PC-3 (cell line): Measurements from ENCODE around the gene SIX2. TPM values are rescaled to one million over a fixed set of nuclear protein-coding genes. Genes with fewer than 3 reads are reported as not detected.

Experiments
- ATAC-seq: fragments of 200-7000 bp; cut with Tn5 transposase; 2 replicates; pipeline ENCODE4 v1.9.1; 2020; ENCODE audit warnings: mild to moderate bottlenecking, moderate library complexity
- BruUV-seq: library from RNA; stranded (reverse); fragments of 400-500 nt; replicated peaks from 2 replicates; lab custom pipeline; 2021; lab: Mats Ljungman, UMichigan
- CTCF ChIA-PET: fragments of 300-600 bp; sonication (Branson Sonifier 250); formaldehyde crosslinking; loops from one replicate; lab custom pipeline; 2022; ENCODE audit warnings: antibody characterized with exemption; lab: Charles Lee
- POLR2A ChIA-PET: fragments of 300-600 bp; sonication (Branson Sonifier 250); formaldehyde crosslinking; loops from one replicate; lab custom pipeline; 2022; ENCODE audit warnings: antibody characterized with exemption; ENCODE audit not compliant: unreplicated experiment; lab: Charles Lee
- DNase-seq: peaks from one replicate; pipeline ENCODE4 v3.0.0-alpha.2; 2015
- H2AFZ ChIP-seq: fragments of 300-600 bp; sonication (generic); 2 replicates; pipeline ENCODE4 v1.6.0; 2016; ENCODE audit warnings: antibody characterized with exemption, low read length
- H3F3A ChIP-seq: fragments of 300-600 bp; sonication (generic); one replicate; pipeline ENCODE4 v1.6.0; 2017; ENCODE audit warnings: antibody characterized with exemption, low read length, control low read depth, mild to moderate bottlenecking; ENCODE audit not compliant: unreplicated experiment
- H3K27ac ChIP-seq: fragments of 300-600 bp; sonication (generic); 2 replicates; pipeline ENCODE4 v1.5.1; 2016; ENCODE audit warnings: mild to moderate bottlenecking, low read length
- H3K27me3 ChIP-seq: fragments of 300-600 bp; sonication (generic); 2 replicates; pipeline ENCODE4 v1.6.1; 2016; ENCODE audit warnings: low read length, mixed read lengths
- H3K36me3 ChIP-seq: fragments of 300-600 bp; sonication (generic); 2 replicates; pipeline ENCODE4 v1.6.1; 2016; ENCODE audit warnings: low read depth, mixed run types, low read length, mixed read lengths
- H3K4me1 ChIP-seq: fragments of 300-600 bp; sonication (generic); 2 replicates; pipeline ENCODE4 v1.5.1; 2016; ENCODE audit warnings: low read length; ENCODE audit not compliant: insufficient read depth
- H3K4me2 ChIP-seq: fragments of 300-600 bp; sonication (generic); 2 replicates; pipeline ENCODE4 v1.6.0; 2016; ENCODE audit warnings: low read length
- H3K4me3 ChIP-seq: fragments of 300-600 bp; sonication (generic); 2 replicates; pipeline ENCODE4 v1.5.1; 2016; ENCODE audit warnings: mild to moderate bottlenecking, low read length, mixed read lengths
- H3K79me2 ChIP-seq: fragments of 300-600 bp; sonication (generic); 2 replicates; pipeline ENCODE4 v1.6.1; 2017; ENCODE audit warnings: low read length, mixed read lengths
- H3K9ac ChIP-seq: fragments of 300-600 bp; sonication (generic); 2 replicates; pipeline ENCODE4 v1.6.0; 2016; ENCODE audit warnings: mild to moderate bottlenecking, low read length
- H3K9me2 ChIP-seq: fragments of 300-600 bp; sonication (generic); replicated peaks from 2 replicates; pipeline ENCODE4 v1.6.1; 2016; ENCODE audit warnings: mixed run types, low read length, mixed read lengths
- H3K9me3 ChIP-seq: fragments of 300-600 bp; sonication (generic); 2 replicates; pipeline ENCODE4 v1.6.1; 2016; ENCODE audit warnings: low read length, mixed read lengths
- H4K20me1 ChIP-seq: fragments of 300-600 bp; sonication (generic); 2 replicates; pipeline ENCODE4 v1.6.1; 2016; ENCODE audit warnings: low read length, mixed read lengths
- EZH2 ChIP-seq: fragments of 300-600 bp; sonication (generic); IDR thresholded peaks from one replicate; pipeline ENCODE4 v1.6.1; 2017; ENCODE audit warnings: antibody characterized with exemption, mild to moderate bottlenecking, low read length; ENCODE audit not compliant: unreplicated experiment
- EZH2phosphoT487 ChIP-seq: fragments of 300-600 bp; sonication (generic); IDR thresholded peaks from 2 replicates; pipeline ENCODE4 v1.6.1; 2018; ENCODE audit warnings: mild to moderate bottlenecking, antibody characterized with exemption, low read length, borderline replicate concordance
- intact Hi-C: fragments of 100-400 bp; cut with micrococcal nuclease; formaldehyde crosslinking; loops from 2 replicates; pipeline ENCODE4 v1.9.0; 2023
- total RNA-seq: library from RNA; depleted of rRNA; stranded (reverse); fragments of >200 nt; gene quantifications from 2 replicates; pipeline ENCODE4 v1.2.3, GENCODE V29; 2014
- TF ChIP-seq, protein P1 (sequence below): fragments of 300-600 bp; sonication (generic); conservative IDR thresholded peaks from 2 replicates; pipeline ENCODE4 v1.5.1; 2017; ENCODE audit warnings: antibody characterized with exemption, low read depth, mild to moderate bottlenecking, low read length

Gene SIX2
- total RNA-seq, 1 experiment from 2014 or later: 27.9 TPM

DNA sequence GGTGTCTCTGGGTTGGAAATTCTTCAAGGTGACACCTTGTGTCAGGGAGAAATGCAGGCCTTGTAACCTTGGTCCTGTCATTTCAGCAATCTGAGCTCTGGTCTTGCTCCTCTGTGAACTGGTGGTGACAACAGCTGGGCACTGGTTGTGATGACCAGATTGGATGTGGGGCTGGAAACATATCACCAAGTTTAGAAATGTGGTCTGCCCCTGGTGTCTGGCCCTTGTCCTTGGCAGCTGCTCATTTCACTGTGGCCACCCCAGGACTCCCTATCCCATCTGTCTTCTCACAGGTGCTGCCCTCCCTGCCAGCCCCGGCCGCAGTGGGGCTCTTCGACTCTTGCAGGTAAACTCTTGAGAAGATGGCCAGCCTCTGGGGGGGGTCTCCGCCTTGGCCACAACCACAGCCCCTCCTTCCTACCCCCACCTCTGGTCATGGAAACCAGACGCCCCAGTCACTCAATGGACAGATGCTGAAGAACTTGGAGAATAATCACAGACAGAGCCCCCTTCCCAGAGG is 47.0 kb downstream of the SIX2 start:
- no peak for ATAC-seq
- intact Hi-C loops: no loop called here
- POLR2A ChIA-PET: no interaction called here

DNA sequence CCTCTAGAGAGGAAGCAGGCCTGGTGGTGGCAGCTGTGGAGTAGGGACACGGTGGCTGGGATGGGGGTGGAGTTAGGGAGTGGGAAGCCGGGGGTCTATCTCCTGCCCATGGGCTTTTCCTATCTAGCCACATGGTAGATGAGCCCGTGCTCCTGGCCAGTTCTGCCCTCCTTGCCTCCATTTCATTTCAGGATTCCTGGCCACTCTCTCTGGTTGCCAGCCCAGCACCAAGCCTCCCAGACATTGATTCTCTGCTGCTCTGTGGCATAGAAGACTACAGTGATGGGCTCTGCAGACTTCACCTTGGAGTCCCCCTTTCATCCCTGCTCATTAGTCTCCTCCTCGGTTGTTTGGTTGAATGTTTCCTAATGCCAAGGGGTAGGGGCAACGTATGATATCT is 48.4 kb downstream of the SIX2 start:
- Histone ChIP-seq H3K9ac (no peak overlapping the region), H3K4me2 (no peak overlapping the region), H3K27ac (no peak overlapping the region), H3K9me2 (no peaks in the 10 kb centered on the region), H3K4me3 (no peak overlapping the region), H2AFZ (no peak overlapping the region), H3K79me2 (no peaks in the 10 kb centered on the region), H4K20me1 (no peaks in the 10 kb centered on the region), H3K9me3 (no peaks in the 10 kb centered on the region), H3K27me3 (no peaks in the 10 kb centered on the region), H3F3A (no peaks in the 10 kb centered on the region), H3K36me3 (no peaks in the 10 kb centered on the region), H3K4me1 (peaks cover 34% of the 10 kb centered on the region)
- CTCF ChIA-PET: no interaction called here
- DNase-seq (no peak), ATAC-seq (no peak)
- TF ChIP-seq EZH2 (no peak), EZH2phosphoT487 (no peak)
- TF ChIP-seq, protein P1, sequence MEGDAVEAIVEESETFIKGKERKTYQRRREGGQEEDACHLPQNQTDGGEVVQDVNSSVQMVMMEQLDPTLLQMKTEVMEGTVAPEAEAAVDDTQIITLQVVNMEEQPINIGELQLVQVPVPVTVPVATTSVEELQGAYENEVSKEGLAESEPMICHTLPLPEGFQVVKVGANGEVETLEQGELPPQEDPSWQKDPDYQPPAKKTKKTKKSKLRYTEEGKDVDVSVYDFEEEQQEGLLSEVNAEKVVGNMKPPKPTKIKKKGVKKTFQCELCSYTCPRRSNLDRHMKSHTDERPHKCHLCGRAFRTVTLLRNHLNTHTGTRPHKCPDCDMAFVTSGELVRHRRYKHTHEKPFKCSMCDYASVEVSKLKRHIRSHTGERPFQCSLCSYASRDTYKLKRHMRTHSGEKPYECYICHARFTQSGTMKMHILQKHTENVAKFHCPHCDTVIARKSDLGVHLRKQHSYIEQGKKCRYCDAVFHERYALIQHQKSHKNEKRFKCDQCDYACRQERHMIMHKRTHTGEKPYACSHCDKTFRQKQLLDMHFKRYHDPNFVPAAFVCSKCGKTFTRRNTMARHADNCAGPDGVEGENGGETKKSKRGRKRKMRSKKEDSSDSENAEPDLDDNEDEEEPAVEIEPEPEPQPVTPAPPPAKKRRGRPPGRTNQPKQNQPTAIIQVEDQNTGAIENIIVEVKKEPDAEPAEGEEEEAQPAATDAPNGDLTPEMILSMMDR: no peak
- POLR2A ChIA-PET: no interaction called here
- no TSS peak for BruUV-seq
- intact Hi-C loops: no loop called here

More for the DNA sequence above, 47.0 kb downstream of the SIX2 start:
- Histone ChIP-seq H3K9me2 (no peaks in the 10 kb centered on the region), H3F3A (no peaks in the 10 kb centered on the region), H2AFZ (no peak overlapping the region), H3K4me1 (peaks cover 20% of the 10 kb centered on the region), H3K4me3 (no peak overlapping the region), H3K27me3 (no peaks in the 10 kb centered on the region), H4K20me1 (no peaks in the 10 kb centered on the region), H3K9ac (no peak overlapping the region), H3K27ac (no peak overlapping the region), H3K9me3 (no peaks in the 10 kb centered on the region), H3K79me2 (no peaks in the 10 kb centered on the region), H3K4me2 (no peak overlapping the region), H3K36me3 (no peaks in the 10 kb centered on the region)
- DNase-seq: no peak
- CTCF ChIA-PET: interaction anchor here (0.7 kb wide), 1 partner anchor 481 kb away, joined by 6 read pairs; no protein-coding TSS in a partner anchor
- BruUV-seq: no TSS peak
- TF ChIP-seq EZH2phosphoT487: no peak
- TF ChIP-seq, protein P1: no peak
- no peak for TF ChIP-seq EZH2

DNA sequence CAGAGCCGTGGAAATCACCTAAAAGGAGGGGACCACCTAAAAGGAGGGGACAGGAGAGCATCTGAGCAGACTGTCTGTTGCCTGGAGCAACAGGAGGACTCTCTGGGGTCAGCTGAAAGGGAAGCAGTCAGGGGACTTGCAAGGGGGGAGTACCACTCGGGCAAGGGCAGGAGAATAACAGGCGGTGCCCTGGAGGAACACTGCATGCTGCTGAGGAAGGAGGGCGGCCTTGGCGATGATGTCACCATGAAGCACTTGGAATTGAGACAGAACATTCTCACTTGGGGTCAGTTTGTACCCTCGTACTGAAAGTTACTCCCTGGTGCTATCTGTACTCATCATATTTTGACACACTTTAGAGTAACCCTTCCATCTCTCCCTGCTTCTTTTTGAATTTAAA is 49.4 kb downstream of the SIX2 start:
- Histone ChIP-seq H3K9ac (no peak overlapping the region), H2AFZ (no peak overlapping the region; the same call in 1 of the 2 replicates), H3K4me1 (peaks cover 43% of the 10 kb centered on the region), H3K36me3 (no peaks in the 10 kb centered on the region), H3K4me2 (no peak overlapping the region), H4K20me1 (no peaks in the 10 kb centered on the region), H3K27ac (peak overlapping the region; percentile 69; the same call in 1 of the 2 replicates), H3F3A (no peaks in the 10 kb centered on the region), H3K9me3 (no peaks in the 10 kb centered on the region), H3K4me3 (no peak overlapping the region), H3K79me2 (no peaks in the 10 kb centered on the region), H3K27me3 (no peaks in the 10 kb centered on the region), H3K9me2 (no peaks in the 10 kb centered on the region)
- ATAC-seq (no peak), DNase-seq (no peak)
- CTCF ChIA-PET: no interaction called here
- intact Hi-C loops: no loop called here
- POLR2A ChIA-PET: no interaction called here
- TF ChIP-seq EZH2phosphoT487 (no peak), EZH2 (no peak)
- TF ChIP-seq, protein P1: no peak
- BruUV-seq: no TSS peak
